ENCODE measurements around the gene SRCAP.

DNA sequence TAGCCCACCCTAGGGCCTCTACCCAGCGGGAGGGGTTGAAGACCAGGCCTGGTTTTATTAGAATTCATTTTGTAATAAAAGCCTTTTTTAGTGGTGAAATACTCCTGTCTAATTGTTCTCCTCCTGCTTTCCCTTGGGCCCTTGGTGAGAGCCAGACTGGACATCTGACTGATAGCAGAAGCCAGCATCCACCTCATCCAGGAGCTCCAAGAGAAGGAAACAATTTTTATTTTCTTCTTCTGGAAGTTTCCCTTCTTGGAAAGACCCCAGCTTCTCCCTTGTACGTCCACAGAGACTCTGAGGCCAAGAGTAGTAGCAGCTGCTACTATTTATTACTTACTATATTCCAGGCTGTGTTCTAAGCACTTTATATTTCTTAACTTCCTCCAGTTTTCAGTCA is 45.2 kb downstream of the SRCAP start:
- no peak for TF ChIP-seq TAF1 (IDR thresholded peaks at IDR 0.05; ENCODE audit: borderline replicate concordance, insufficient read depth, low read length)
- TF ChIP-seq SIN3A (IDR thresholded peaks at IDR 0.05; ENCODE audit: borderline replicate concordance, insufficient read depth, low read length): no peak
- TF ChIP-seq, protein P1, sequence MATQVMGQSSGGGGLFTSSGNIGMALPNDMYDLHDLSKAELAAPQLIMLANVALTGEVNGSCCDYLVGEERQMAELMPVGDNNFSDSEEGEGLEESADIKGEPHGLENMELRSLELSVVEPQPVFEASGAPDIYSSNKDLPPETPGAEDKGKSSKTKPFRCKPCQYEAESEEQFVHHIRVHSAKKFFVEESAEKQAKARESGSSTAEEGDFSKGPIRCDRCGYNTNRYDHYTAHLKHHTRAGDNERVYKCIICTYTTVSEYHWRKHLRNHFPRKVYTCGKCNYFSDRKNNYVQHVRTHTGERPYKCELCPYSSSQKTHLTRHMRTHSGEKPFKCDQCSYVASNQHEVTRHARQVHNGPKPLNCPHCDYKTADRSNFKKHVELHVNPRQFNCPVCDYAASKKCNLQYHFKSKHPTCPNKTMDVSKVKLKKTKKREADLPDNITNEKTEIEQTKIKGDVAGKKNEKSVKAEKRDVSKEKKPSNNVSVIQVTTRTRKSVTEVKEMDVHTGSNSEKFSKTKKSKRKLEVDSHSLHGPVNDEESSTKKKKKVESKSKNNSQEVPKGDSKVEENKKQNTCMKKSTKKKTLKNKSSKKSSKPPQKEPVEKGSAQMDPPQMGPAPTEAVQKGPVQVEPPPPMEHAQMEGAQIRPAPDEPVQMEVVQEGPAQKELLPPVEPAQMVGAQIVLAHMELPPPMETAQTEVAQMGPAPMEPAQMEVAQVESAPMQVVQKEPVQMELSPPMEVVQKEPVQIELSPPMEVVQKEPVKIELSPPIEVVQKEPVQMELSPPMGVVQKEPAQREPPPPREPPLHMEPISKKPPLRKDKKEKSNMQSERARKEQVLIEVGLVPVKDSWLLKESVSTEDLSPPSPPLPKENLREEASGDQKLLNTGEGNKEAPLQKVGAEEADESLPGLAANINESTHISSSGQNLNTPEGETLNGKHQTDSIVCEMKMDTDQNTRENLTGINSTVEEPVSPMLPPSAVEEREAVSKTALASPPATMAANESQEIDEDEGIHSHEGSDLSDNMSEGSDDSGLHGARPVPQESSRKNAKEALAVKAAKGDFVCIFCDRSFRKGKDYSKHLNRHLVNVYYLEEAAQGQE (IDR thresholded peaks at IDR 0.05; ENCODE audit: insufficient read depth in 1 of 2, low read depth in 2 of 2, low read length in 2 of 2): no peak
